H1 (cell line): ENCODE results near the gene TRMT61A. TPM values are rescaled to one million over a fixed set of nuclear protein-coding genes. Genes with fewer than 3 reads are reported as not detected.

Experiments
- CTCF ChIA-PET: fragments of 300-600 bp; sonication (Branson Sonifier 250); formaldehyde crosslinking; loops from one replicate; lab custom pipeline; 2021; ENCODE audit not compliant: partially characterized antibody; lab: Charles Lee
- POLR2A ChIA-PET: fragments of 300-600 bp; sonication (Branson Sonifier 250); formaldehyde crosslinking; loops from one replicate; lab custom pipeline; 2021; ENCODE audit warnings: inconsistent platforms; ENCODE audit not compliant: partially characterized antibody; lab: Charles Lee
- DNase-seq, 2 experiments: peaks; one replicate each; pipeline versions ENCODE4 v3.0.0 to v3.0.0-alpha.2; 2010 to 2022; ENCODE audit warnings: low spot score in 2 of 2, low read depth in 1 of 2, mixed read lengths in 1 of 2
- FAIRE-seq: peaks from 2 replicates; lab custom pipeline; 2011; peaks lifted over from hg19 to GRCh38; lab: Jason Lieb, UNC
- H2AFZ ChIP-seq: 2 replicates; pipeline ENCODE4 v1.8.1; 2012; ENCODE audit warnings: low read length, inconsistent platforms
- H2AK5ac ChIP-seq: 2 replicates; pipeline ENCODE4 v1.6.1; 2013; ENCODE audit warnings: low read depth, low read length
- H2BK120ac ChIP-seq: replicated peaks from 2 replicates; pipeline ENCODE3; 2013; ENCODE audit warnings: low read depth, low read length, inconsistent platforms
- H2BK12ac ChIP-seq: 2 replicates; pipeline ENCODE4 v1.6.1; 2013; ENCODE audit warnings: low read depth, low read length
- H2BK15ac ChIP-seq: 2 replicates; pipeline ENCODE4 v1.6.1; 2013; ENCODE audit warnings: low read length
- H2BK20ac ChIP-seq: 2 replicates; pipeline ENCODE4 v1.6.1; 2013; ENCODE audit warnings: low read length
- H2BK5ac ChIP-seq: 2 replicates; pipeline ENCODE4 v1.6.1; 2013; ENCODE audit warnings: low read depth, low read length
- H3K14ac ChIP-seq: 2 replicates; pipeline ENCODE4 v1.6.1; 2013; ENCODE audit warnings: inconsistent platforms; ENCODE audit not compliant: insufficient read length
- H3K18ac ChIP-seq: 2 replicates; pipeline ENCODE4 v1.6.1; 2013; ENCODE audit warnings: low read length; ENCODE audit errors: extremely low read depth
- H3K23ac ChIP-seq: 2 replicates; pipeline ENCODE4 v1.6.1; 2013; ENCODE audit warnings: inconsistent platforms; ENCODE audit not compliant: insufficient read length
- H3K23me2 ChIP-seq: 2 replicates; pipeline ENCODE4 v1.6.1; 2013; ENCODE audit warnings: low read depth, low read length
- H3K27ac ChIP-seq: 2 replicates; pipeline ENCODE4 v1.6.1; 2011; ENCODE audit warnings: low read depth, low read length, inconsistent platforms
- H3K27me3 ChIP-seq, 4 experiments: replicated peaks in 1 of 4; 1 replicate in 1 of 4; 2 replicates in 3 of 4; pipeline versions ENCODE4 v1.6.1 to v1.8.1; 2011 to 2013; ENCODE audit warnings: low read length in 3 of 4, mild to moderate bottlenecking in 3 of 4, inconsistent platforms in 2 of 4, mixed read lengths in 2 of 4, moderate library complexity in 1 of 4; ENCODE audit not compliant: control insufficient read depth in 3 of 4, insufficient read depth in 3 of 4; ENCODE audit errors: extremely low read depth in 1 of 4
- H3K36me3 ChIP-seq, 4 experiments: 2 replicates each; pipeline versions ENCODE4 v1.6.1 to v1.8.1; 2011 to 2013; ENCODE audit warnings: mild to moderate bottlenecking in 4 of 4, low read length in 3 of 4, moderate library complexity in 2 of 4, control low read depth in 1 of 4, inconsistent platforms in 1 of 4; ENCODE audit not compliant: insufficient read depth in 4 of 4, control insufficient read depth in 2 of 4
- H3K4ac ChIP-seq: replicated peaks from 2 replicates; pipeline ENCODE3; 2013; ENCODE audit warnings: low read length, low read depth, mixed read lengths, inconsistent platforms; ENCODE audit not compliant: insufficient read length
- H3K4me1 ChIP-seq, 4 experiments: replicated peaks in 1 of 4; 1 replicate in 1 of 4; 2 replicates in 3 of 4; pipeline versions ENCODE4 v1.6.1 to v1.8.1; 2011 to 2013; ENCODE audit warnings: low read length in 3 of 4, inconsistent platforms in 2 of 4, mixed read lengths in 1 of 4; ENCODE audit not compliant: insufficient read depth in 4 of 4, control insufficient read depth in 3 of 4
- H3K4me2 ChIP-seq, 2 experiments: 2 replicates each; pipeline versions ENCODE4 v1.6.1 to v1.8.1; 2011 to 2013; ENCODE audit warnings: low read depth in 2 of 2, low read length in 2 of 2, control low read depth in 1 of 2, inconsistent platforms in 1 of 2, mild to moderate bottlenecking in 1 of 2; ENCODE audit not compliant: insufficient read depth in 1 of 2
- H3K4me3 ChIP-seq, 4 experiments: fragments of 200-600, 300-600 bp in 1 of 4; sonication (generic), shearing (Covaris generic), sonication (Bioruptor Twin) in 1 of 4; 2 replicates each; pipeline versions ENCODE4 v1.5.1 to v1.8.1; 2011 to 2016; ENCODE audit warnings: low read length in 4 of 4, low read depth in 3 of 4, control low read depth in 2 of 4, inconsistent platforms in 2 of 4, mild to moderate bottlenecking in 2 of 4, mixed read lengths in 1 of 4, moderate library complexity in 1 of 4; ENCODE audit not compliant: insufficient read depth in 2 of 4; ENCODE audit errors: extremely low read depth in 1 of 4
- H3K56ac ChIP-seq: replicated peaks from 2 replicates; pipeline ENCODE3; 2013; ENCODE audit warnings: low read depth, mild to moderate bottlenecking, mixed read lengths, low read length, inconsistent platforms; ENCODE audit not compliant: insufficient read length
- H3K79me1 ChIP-seq: 2 replicates; pipeline ENCODE4 v1.6.1; 2013; ENCODE audit warnings: low read depth, low read length, control low read depth
- H3K79me2 ChIP-seq, 2 experiments: 2 replicates each; pipeline versions ENCODE4 v1.6.1 to v1.8.1; 2012 to 2013; ENCODE audit warnings: low read length in 2 of 2, mild to moderate bottlenecking in 2 of 2, inconsistent platforms in 1 of 2; ENCODE audit not compliant: insufficient read depth in 2 of 2, control insufficient read depth in 1 of 2
- H3K9ac ChIP-seq, 4 experiments: replicated peaks in 1 of 4; 1 replicate in 1 of 4; 2 replicates in 3 of 4; pipeline versions ENCODE4 v1.6.1 to v1.8.1; 2011 to 2013; ENCODE audit warnings: low read depth in 3 of 4, low read length in 3 of 4, control low read depth in 2 of 4, mild to moderate bottlenecking in 2 of 4, moderate library complexity in 2 of 4, inconsistent platforms in 1 of 4; ENCODE audit errors: extremely low read depth in 1 of 4
- H3K9me3 ChIP-seq, 2 experiments: 2 replicates each; pipeline versions ENCODE4 v1.6.1 to v1.8.1; 2012 to 2013; ENCODE audit warnings: mild to moderate bottlenecking in 2 of 2, moderate library complexity in 2 of 2, control low read depth in 1 of 2, inconsistent platforms in 1 of 2, low read depth in 1 of 2, low read length in 1 of 2, mixed read lengths in 1 of 2; ENCODE audit not compliant: insufficient read depth in 2 of 2
- H4K20me1 ChIP-seq, 2 experiments: replicated peaks in 1 of 2; 2 replicates each; pipeline versions ENCODE3 to v1.8.1; 2011 to 2013; ENCODE audit warnings: inconsistent platforms in 2 of 2, low read length in 2 of 2, mild to moderate bottlenecking in 1 of 2; ENCODE audit not compliant: insufficient read depth in 2 of 2, control insufficient read depth in 1 of 2
- H4K5ac ChIP-seq: 2 replicates; pipeline ENCODE4 v1.6.1; 2013; ENCODE audit warnings: low read length, low read depth, mixed read lengths, inconsistent platforms; ENCODE audit not compliant: insufficient read length
- H4K8ac ChIP-seq: 2 replicates; pipeline ENCODE4 v1.8.0; 2013; ENCODE audit warnings: mild to moderate bottlenecking, moderate library complexity, low read length, inconsistent platforms; ENCODE audit not compliant: insufficient read depth; ENCODE audit errors: extremely low read depth
- H4K91ac ChIP-seq: replicated peaks from 2 replicates; pipeline ENCODE3; 2013; ENCODE audit warnings: low read length, mixed read lengths, inconsistent platforms; ENCODE audit not compliant: insufficient read length
- WGBS, 2 experiments: shearing (Covaris generic) in 1 of 2; methylation state at CpG; one replicate each; pipeline versions ENCODE4 v1.1.6 to v1.1.7; 2013 to 2015; ENCODE audit warnings: low lambda C conversion rate in 2 of 2, mixed read lengths in 2 of 2, inconsistent platforms in 1 of 2, low coverage in 1 of 2, missing lambda C conversion rate in 1 of 2; ENCODE audit not compliant: insufficient replicate concordance in 2 of 2, insufficient coverage in 1 of 2, insufficient read length in 1 of 2; ENCODE audit errors: extremely low coverage in 1 of 2, missing lambda C conversion rate in 1 of 2; 5-methylcytosine and 5-hydroxymethylcytosine counted together
- polyA plus RNA-seq, 7 experiments: library from polyadenylated mRNA; depleted of rRNA in 3 of 7; stranded (reverse) in 5 of 7; unstranded in 2 of 7; fragments of >200 nt in 5 of 7; fragments of 200-250 nt in 2 of 7; gene quantifications; 1 replicate in 5 of 7; 2 replicates in 1 of 7; 4 replicates in 1 of 7; pipeline versions ENCODE4 v1.2.1 to v1.2.3, GENCODE V29; 2011 to 2013; ENCODE audit warnings: missing spikeins in 2 of 7, mixed read lengths in 2 of 7
- total RNA-seq: library from RNA; stranded (reverse); fragmentation: NEBNext Ultra II Directional; extraction: Animal tissue kit (Norgen Biotek cat#: 25700); gene quantifications from 2 replicates; pipeline ENCODE4 v1.2.1, GENCODE V29; 2021

Gene TRMT61A
- total and polyA plus RNA-seq, 2 of the 8 experiments (the other 6 are each of a cell fraction or from before 2014, with no cell fraction given): 15.8 to 19.0 TPM

DNA sequence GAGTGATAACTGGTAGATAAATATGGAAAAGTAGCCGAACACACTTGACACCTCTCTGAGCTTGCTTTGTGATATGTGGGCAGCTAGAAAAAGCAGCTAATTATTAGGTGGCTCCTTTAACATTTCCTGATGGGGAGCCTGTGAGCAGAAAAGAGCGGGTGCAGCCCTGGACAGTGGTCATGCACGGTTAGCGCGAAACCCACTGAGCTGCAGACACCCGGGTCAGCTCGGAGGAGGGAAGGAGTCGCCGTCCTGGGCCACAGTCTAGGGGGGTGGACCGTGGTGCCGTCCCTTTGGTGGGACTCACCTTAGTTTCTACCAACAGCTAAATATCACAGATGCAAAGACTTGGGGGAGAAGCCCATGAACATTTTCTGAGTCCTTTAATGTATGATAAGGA is 40.4 kb downstream of the TRMT61A start:
- no peak overlapping the region for H3K4me3 ChIP-seq
- CTCF ChIA-PET: interaction anchor here (0.6 to 1.1 kb wide), 4 partner anchors 77 to 429 kb away, joined by 3 to 4 read pairs (median 3); no protein-coding TSS in a partner anchor
- FAIRE-seq: no peak

More for the DNA sequence above, 40.4 kb downstream of the TRMT61A start:
- H4K5ac ChIP-seq: no peak overlapping the region
- no peak overlapping the region for H4K8ac ChIP-seq
- H3K9ac ChIP-seq: no peak overlapping the region
- H3K4me1 ChIP-seq: peaks cover 0 to 3% (median 0%) of the 10 kb centered on the region in 4 experiments; a peak in 3 of 7 replicates
- no peak overlapping the region for H3K23ac ChIP-seq
- H3K23me2 ChIP-seq: no peaks in the 10 kb centered on the region
- H2BK5ac ChIP-seq: no peak overlapping the region
- H2BK15ac ChIP-seq: no peak overlapping the region
- no peak overlapping the region for H3K4me2 ChIP-seq
- no peak overlapping the region for H2BK120ac ChIP-seq
- H3K27me3 ChIP-seq: no peaks in the 10 kb centered on the region; a peak in 1 of 7 replicates
- H3K27ac ChIP-seq: no peak overlapping the region
- POLR2A ChIA-PET: interaction anchor here (0.6 to 2.4 kb wide), 2 partner anchors 11 to 47 kb away, joined by 3 to 8 read pairs; partner anchors contain the start of gene CKB
- no peak overlapping the region for H3K4ac ChIP-seq
- H2BK20ac ChIP-seq: no peak overlapping the region
- no peaks in the 10 kb centered on the region for H3K9me3 ChIP-seq
- H4K20me1 ChIP-seq: peaks cover 2 to 7% of the 10 kb centered on the region in 2 experiments
- 81% methylated on average over 11 of the region's 11 CpGs; no CpG with 5 or more reads in 1 of the 2 experiments for WGBS, 2 experiments
- H2AFZ ChIP-seq: no peak overlapping the region
- H3K36me3 ChIP-seq: peaks cover 0 to 6% (median 2%) of the 10 kb centered on the region in 4 experiments; a peak in 3 of 8 replicates
- no peak overlapping the region for H4K91ac ChIP-seq
- H2AK5ac ChIP-seq: no peak overlapping the region
- no peak overlapping the region for H3K14ac ChIP-seq
- H3K56ac ChIP-seq: no peak overlapping the region
- H3K18ac ChIP-seq: no peak overlapping the region
- peaks cover 0 to 42% of the 10 kb centered on the region in 2 experiments; a peak in 2 of 4 replicates for H3K79me2 ChIP-seq
- H3K79me1 ChIP-seq: peaks cover 10% of the 10 kb centered on the region; the same call in 1 of the 2 replicates
- DNase-seq: no peak
- no peak overlapping the region for H2BK12ac ChIP-seq
